DLD1 (cell line): ENCODE results near the gene SCCPDH.

Source experiments
- in situ Hi-C: cut with HindIII; loops from 2 replicates; pipeline ENCODE4 v1.10.0; 2017; ENCODE audit warnings: low sequenced_read_pairs

The SCCPDH gene

DNA sequence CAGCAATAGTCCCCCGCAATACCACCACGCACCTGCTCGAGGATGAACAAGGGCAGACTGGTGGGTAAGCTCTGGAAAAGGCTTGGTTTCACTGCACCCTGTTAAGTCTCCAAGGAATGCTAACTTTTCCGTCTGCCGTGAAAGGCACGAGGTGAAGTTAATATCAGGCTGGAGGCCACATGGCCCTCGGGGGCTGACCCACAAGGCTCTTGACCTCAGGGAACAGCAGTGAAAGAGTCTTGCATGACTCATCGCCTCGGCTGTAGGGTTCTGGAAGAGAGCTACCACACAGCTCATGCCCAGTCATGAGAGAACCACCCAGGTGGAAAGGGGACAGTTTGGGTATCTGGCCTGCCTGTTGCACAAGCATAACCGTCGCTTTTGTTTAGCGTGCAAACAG, 24.7 kb downstream of the SCCPDH start:
- in situ Hi-C loops = no loop called here

DNA sequence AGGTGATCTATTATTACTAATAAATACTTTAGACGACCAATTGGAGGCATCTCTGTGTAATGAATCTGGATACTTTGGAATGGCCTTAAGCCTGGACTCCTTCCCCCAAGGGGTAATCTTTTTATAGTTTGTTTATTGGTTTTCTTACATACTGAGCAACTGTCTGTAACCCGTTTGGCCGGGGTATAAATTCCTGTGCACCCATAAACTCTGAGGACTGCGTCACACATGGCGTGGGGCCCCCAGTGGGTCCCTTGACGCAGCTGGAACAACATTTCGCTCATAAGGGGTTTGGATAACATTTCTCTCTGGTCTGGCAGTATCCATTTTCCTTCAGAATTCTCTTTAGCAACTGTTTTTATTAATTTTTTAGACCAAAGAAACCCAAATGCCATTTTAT, 26.5 kb downstream of the SCCPDH start:
- in situ Hi-C loops = no loop called here

DNA sequence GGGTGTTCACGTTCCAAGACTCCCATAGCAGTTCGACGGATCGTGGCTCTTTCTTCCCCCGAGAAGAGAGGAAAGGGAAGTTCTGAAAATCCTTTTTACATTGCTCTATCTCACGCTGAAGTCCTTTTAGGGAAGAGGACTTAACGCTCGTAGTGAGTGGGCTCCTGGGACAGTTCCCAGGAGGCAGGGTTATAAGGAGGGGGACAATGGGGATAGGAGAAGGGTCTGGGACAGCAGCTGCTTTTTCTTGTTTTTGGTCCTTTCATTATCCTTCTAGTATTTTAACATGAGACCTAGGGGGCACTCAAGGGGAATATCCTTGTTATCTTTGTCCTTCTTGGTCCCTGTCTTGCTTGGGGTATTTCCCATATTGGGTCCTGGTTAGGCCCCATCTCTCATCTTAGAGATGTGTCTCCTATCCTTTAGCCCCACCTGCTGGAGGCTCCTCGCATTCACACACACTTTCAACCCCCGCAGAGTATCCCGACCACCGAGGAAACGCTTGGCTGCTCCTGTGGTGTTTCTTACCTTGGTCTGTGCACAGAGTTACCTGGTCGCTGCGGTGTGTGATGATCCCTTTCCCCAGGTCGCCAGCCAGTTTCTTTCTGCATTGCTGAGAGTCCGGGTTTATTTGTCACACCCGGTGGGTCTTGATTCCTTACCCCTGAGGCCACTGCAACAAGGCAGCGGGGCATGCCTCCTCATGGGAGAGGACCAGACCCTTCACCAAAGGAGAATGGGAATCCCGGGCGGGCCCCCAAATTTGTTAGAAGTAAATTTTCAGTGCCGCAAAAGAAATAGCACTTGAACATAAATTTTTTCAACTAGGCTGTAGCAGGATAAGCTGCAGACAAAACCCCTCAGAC, 29.7 kb downstream of the SCCPDH start:
- in situ Hi-C loops = no loop called here

DNA sequence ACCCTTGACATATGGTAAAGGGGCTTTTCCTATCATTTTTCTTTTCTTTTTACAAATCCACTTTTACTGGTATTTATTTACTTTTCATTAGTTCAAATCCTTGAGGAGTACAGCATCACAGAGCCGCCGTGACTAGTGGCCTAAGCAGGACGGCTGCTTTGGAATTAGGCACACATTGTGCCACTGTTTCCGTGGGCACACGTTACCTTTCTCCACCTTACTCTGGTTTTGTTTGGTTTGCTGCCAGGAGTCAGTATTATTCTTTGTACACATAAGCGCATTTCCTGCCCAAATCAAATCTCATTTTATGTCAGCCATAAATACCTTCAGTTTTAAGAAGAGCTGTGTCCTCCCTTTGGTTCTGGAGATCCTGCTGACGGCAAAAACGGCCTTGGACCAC, 31.2 kb downstream of the SCCPDH start:
- in situ Hi-C loops = no loop called here

DNA sequence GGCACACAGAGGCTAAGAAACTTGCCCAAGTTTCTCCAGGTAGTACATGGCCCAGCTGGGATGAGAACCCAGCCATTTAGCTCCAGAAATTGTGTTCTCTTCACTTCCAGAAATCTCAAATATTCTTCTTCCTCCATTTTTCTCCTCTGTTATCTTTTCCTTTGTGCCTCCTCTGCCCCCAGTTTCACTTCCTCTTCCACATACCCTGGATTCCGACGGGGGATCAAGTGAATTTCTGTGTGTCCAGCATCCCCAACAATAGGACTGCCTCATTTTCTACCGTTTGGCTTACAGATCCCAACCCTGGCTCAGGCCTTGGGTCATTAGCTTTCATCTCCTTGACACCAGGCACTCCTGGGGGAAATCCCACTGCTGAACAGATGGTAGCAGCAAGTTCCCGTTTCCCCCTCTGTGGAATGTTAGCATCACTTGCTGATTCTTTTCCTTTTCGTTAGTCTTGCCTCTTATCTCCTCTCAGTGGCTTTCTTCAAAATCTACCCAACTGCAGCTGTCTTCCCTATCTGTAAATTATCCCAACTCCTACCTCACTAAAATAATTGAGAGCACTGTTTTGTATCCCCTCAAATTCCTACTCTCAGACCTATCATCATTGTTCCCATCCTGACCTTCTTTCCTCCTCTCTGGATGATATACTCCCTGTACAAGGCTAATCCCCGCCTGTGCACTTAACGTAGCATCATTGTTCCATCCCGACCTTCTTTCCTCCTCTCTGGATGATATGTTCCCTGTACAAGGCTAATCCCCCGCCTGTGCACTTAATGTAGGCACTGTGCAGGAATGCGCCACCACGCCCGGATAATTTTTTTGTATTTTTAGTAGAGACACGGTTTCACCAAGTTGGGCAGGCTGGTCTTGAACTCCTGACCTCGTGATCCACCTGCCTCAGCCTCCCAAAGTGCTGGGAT, 36.5 kb downstream of the SCCPDH start:
- in situ Hi-C loops = no loop called here

DNA sequence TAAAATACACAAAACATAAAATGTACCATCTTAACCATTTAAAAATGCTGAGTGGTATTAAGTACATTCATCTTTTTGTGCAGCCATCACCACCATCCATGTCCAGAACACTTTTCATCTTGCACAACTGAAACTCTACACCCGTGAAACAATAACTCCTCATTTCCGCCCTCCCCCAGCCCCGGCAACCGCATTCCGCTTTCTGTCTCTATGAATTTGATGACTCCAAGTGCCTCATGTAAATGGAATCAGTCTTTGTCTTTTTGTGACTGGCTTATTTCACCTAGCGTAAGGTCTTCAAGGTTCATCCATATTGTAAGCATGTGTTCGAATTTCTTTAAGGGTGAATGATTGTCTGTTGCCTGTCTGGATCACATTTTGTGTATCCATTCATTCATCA, 37.2 kb downstream of the SCCPDH start:
- in situ Hi-C loops = no loop called here

DNA sequence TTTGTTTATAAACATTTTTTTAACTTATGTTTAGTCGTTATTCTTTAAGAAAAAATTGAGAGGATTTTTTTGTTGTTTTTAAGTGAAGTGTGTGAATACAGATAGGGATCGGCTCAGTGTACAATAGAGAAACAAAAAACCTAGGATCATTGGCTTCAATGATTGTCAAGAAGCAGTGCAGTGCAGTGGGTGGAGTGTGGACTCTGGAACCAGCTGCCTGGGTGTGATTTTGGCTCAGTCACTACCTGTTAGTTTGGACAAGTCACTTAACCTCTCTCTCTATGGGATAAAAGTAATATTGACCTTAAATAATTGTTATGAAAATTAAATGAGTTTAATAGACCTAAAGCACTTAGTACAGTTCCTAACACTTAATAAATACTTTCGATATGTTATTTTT, 41.3 kb downstream of the SCCPDH start:
- in situ Hi-C loops = no loop called here

DNA sequence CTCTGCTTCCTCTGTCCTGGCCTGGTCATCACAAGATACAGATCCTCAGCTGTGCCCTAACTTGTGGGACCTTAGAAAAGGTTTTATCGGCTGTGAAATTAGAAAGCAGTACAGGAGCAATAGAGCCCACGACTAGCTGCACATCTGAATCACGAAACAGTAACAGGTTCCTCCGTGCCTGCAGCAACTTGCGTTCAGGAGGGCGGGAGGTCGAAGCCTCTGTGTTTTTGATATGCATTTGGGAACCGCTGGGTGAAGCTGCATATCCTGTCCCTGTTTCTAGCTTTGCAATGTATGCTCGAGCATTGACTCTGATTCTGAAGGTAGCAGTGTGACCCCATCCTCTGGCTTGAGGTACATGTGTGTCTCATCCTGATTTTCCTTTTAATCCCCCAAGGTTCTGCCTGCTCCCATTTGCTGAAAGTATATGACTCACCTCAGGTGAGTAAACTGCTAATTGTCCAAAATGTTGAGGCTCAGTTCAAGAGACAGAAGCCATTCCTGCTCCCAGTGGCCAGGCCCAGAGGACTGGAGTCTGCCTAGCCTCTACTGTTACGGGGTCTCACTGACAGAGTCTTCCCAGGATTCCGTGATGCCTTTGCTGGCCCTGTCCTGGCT, 44.3 kb downstream of the SCCPDH start:
- in situ Hi-C loops = no loop called here

DNA sequence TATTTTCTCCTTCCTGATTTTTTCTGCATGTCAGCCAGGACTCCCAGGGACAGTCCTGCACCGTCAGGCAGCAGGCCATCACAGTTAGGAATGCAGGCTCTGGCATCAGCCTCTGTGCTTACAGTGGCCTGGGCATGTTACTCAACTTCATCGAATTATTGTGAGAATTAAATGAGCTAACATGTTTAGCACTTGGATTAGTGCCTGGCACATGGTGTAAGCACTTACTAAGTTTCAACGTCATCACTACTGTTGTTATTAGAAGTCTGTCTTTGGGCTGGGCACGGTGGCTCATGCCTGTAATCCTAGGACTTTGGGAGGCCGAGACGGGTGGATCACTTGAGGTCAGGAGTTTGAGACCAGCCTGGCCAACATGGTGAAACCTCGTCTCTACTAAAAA, 45.1 kb downstream of the SCCPDH start:
- in situ Hi-C loops = no loop called here

DNA sequence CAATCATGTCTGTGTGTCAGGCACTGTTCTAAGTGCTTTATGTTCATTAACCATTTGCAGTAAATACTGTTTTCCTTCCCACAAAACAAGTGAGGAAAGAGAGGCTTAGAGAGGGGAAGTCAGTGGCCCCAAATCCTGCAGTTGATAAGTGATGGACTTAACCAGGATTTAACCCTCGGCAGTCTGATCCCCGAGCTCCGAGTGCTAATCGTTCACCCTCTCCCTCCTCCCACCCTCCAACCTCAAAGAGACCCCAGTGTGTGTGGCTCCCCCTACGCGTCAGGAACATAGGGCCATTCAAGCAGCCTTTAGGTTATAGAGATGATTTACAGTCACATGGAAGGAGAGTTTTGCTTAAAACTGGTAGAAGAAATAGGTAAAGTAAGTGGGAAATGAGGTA, 47.2 kb downstream of the SCCPDH start:
- in situ Hi-C loops = no loop called here

DNA sequence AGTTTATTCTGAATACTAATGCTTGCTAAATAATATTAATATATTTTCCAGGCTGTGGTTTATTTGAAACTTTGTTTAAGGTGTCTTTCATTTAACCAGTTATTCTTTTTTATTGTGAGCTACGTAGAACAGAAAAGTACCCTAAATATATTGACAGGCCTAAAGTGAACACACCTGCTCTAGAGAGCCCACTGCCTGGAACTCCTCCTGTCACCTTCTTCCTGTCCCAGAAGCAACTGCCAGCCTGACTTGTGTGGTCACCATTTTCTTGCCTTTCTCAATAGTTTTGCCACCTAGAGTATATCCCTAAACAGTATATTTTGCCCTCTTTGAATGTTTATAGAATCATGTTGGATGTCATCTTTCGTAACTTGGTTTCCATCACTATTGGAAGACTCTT, 48.5 kb downstream of the SCCPDH start:
- in situ Hi-C loops = no loop called here

DNA sequence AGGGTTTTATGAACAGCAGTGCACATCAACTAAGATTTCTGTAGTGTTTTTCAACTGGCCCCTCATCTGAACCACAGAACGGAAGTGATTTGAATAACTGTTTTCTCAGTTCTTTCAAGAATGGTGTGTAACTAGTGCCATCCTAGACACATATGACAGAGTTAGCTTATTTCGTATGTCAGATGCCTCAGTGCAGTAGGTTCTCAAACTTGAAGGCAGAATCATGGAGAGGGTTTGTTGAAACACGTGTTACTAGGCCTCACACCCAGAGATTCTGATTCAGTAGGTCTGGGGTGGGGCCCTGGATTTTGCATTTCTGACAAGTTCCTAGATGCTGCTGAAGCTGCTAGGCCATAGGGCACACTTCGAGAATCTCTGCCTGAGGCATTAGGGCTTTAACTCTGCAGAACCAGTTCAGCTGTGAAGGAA, 49.0 kb downstream of the SCCPDH start:
- in situ Hi-C loops = no loop called here

DNA sequence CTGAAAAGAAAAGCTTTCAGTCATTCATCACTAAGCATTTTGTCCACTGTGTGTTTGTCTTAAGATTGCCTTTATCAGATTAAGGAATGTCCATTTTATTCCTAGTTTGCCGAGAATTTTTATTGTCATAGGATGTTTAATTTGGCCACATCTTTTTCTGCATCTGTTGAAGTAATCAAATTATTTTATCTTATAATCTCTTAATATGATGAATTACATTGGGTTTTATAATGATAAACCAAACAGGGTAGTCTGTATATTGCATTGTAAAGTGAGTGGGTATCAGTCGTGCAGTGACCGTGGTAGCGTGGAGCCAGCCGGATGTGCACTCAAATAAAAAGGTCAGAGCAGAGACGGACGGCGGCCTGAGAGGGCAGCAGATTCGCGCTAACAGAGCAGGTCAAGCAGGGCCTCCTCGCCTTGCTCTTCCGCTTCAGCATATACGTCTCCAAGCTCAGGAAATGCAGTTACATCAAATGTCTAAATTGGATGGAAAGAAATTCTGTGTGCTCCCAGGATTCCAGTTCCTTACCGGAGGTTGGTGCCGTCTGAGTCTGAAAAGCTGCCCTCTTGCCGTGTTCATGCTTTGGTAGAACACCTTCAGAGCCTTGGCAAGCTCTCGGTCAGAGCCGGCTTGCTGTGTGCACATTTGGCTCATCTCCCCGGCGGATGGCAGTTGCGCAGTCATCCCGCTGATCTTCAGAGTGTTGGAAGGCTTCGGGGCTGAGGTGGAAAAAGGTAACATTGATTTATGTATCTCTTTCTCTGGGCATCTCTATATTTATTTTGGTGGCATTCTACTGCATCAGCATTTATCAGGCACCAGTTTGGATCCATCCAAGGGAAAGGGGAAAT, 51.5 kb downstream of the SCCPDH start:
- in situ Hi-C loops = no loop called here

DNA sequence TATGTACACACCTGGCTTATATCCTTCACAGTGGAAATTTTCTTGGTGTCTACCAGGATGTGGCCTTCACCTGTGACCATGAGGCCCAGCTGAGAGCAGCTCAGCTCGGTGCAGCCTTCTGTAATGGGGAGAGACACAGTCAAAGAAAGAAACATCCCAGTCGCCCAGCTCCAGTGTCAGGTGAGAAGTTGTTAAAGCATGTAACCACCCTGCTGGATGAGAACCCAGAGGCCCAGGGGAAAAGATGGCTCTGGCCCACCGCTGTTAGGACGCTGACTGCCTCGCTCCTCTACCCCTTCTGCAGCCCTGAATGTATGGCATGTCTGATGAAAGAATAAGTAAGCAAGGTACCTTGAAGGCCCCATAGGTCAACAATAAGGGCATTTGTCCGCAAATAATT, 52.7 kb downstream of the SCCPDH start:
- in situ Hi-C loops = no loop called here

DNA sequence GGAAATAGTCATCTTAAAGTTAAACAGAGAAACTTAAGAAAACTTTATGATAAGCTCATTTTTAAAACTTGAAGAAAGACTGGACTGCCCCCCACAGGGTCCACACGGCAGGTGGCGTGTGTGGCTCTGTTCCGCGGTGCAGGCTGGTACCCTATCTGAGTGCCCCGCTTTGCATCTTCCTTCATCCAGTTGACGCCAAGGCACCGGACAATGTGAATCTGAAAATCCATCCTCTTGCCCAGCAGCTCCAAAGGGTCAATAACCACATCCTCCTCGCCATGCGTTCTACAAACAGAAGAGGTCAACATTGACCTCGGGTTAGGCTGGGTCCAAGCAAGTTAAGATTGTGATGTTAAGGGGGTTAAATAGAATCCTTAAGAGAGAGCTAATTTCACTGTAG, 54.5 kb downstream of the SCCPDH start:
- in situ Hi-C loops = no loop called here

DNA sequence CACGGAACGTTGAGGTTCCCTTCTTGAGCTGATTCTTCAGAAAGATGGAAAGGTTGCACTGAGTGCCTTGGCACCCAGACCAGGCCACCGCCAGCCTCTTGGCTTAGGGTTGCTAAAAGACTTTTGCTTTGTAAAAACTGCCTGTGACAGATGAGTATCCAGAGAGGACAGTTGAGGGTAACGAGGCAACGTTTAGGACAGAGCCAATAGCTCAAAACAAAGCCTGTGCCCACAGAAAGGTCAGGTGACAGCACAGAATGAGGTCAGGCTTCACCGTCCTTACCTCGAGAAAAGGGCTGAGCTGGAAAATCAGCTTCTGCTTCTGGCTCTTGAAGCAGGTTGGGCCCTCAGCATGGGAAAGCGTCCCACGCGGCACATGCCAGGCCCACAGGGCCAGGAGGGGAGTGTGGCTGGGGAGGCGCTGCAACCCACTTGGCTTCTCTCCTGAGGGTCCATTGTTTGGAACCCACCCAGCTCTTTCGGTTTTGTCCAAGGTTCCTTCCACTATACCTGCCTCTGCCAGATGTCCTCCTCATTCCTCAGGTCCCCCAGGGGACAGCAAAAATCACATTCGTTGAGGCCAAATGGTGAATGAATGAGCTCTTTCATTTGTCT, 55.5 kb downstream of the SCCPDH start:
- in situ Hi-C loops = no loop called here

DNA sequence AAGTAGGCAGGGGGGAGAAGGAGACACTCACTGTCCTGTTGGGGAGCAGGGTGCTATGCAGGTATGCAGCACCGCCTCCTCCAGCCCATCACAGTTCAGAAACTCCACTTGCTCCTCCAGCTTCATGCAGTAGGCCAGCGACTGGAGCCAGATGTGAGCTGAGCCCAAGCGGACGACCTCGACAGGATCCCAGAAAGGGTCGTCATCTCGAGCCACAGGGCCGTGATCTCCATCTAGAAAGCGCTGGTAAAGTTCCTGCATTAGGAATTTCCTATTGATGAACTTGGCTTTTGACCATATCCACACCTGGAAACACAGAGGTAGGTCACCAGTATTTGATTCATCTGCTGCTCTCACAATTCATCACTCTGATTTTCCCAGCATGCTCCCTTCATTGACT, 56.1 kb downstream of the SCCPDH start:
- in situ Hi-C loops = no loop called here

DNA sequence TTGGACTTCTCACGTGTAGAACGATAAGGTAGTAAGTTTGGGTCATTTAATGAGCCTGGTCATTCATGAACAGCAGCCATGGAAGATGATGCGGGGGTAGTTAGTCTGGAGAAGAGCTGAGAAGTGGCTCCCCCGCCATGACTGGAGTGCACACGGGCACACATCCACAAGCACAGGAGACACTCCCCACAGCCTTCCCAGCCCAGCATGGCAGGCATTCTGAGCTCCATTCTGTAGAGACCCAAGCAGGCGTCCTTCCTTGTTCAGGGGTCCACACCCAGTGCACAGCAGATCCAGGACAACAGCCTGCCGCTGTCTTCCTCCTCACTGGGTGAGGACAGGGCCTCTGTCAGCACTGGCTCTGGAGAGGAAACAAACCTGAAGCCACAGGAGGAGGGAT, 57.0 kb downstream of the SCCPDH start:
- in situ Hi-C loops = no loop called here

DNA sequence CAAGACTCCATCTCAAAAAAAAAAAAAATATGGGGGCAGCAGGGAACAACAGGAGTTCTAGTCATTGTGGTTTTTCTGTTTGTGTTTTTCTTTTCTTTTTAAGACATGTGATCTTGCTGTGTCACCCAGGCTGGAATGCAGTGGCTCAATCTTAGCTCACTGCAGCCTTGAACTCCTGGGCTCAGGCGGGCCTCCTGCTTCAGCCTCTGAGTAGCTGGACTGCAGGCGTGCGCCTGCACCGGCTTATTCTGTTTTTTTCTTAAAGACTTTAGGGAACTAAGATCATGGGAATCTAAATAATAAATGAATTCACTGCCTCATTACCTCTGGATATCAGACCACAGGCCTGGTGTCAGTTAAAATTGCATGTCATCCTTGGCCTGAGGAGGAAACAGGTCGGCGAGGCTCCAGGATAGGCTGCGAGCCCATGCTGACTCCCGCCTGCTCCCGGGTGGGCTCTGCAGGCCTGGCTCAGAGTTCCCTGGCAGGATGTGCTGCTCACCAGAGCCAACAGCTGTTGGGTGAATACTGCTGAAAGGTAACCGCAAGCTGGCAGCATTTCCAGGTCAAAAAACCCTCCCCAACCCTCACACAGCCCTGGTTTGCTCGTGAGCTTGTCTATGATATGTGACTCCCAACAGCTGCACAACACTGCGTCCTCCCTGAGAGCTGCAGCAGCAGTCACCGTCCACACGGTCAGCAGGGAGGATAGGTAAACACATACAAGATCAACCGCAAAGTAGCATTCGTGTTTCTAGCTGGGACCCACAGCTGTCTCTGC, 58.1 kb downstream of the SCCPDH start:
- in situ Hi-C loops = no loop called here
